ENCODE results near the gene SEL1L. TPM values are rescaled to one million over a fixed set of nuclear protein-coding genes. Genes with fewer than 3 reads are reported as not detected.

Gene SEL1L
- 15.7 to 27.8 TPM (median 21.8 TPM) in 5 replicates for total RNA-seq (2022; extraction: Qiagen RNA extraction)

GRCh38 chr14:81533536-81534343 is at the start of gene SEL1L:
Gene SEL1L (minus strand): TSS chr14:81533853. CDS start chr14:81533744, 109 bp downstream.

Other genes with a start within 250 kb of the SEL1L start
- 1.3 to 1.8 TPM (median 1.5 TPM) in 5 replicates for gene STON2, start 133.5 kb downstream of the SEL1L start, total RNA-seq (2022; extraction: Qiagen RNA extraction)